Astrocyte (in vitro differentiated cells and primary cell): Measurements from ENCODE around the gene FOS. TPM values are rescaled to one million over a fixed set of nuclear protein-coding genes. Genes with fewer than 3 reads are reported as not detected.
A peak's percentile ranks its signal among the peaks of the same experiment; 100 is the strongest.

Experiments used
- DNase-seq: peaks from one replicate; pipeline ENCODE4 v3.0.0-alpha.2; 2010; ENCODE audit warnings: low read depth
- FAIRE-seq: peaks from 2 replicates; lab custom pipeline; 2011; peaks lifted over from hg19 to GRCh38; lab: Jason Lieb, UNC
- H2AFZ ChIP-seq: 2 replicates; pipeline ENCODE4 v1.6.0; 2012; ENCODE audit warnings: low read depth, low read length, inconsistent platforms
- H3K27ac ChIP-seq: 2 replicates; pipeline ENCODE4 v1.5.1; 2011; ENCODE audit warnings: low read depth, low read length, inconsistent platforms
- H3K27me3 ChIP-seq: 2 replicates; pipeline ENCODE4 v1.6.0; 2011; ENCODE audit warnings: low read length, inconsistent platforms; ENCODE audit not compliant: insufficient read depth
- H3K36me3 ChIP-seq: 2 replicates; pipeline ENCODE4 v1.5.1; 2011; ENCODE audit warnings: low read length, inconsistent platforms; ENCODE audit not compliant: insufficient read depth
- H3K4me1 ChIP-seq: 2 replicates; pipeline ENCODE4 v1.5.1; 2011; ENCODE audit warnings: low read length, inconsistent platforms; ENCODE audit not compliant: insufficient read depth
- H3K4me2 ChIP-seq: 2 replicates; pipeline ENCODE4 v1.6.0; 2012; ENCODE audit warnings: low read length, inconsistent platforms
- H3K4me3 ChIP-seq: 2 replicates; pipeline ENCODE4 v1.5.1; 2011; ENCODE audit warnings: low read depth, mild to moderate bottlenecking, low read length, inconsistent platforms; ENCODE audit not compliant: insufficient read depth
- H3K79me2 ChIP-seq: 2 replicates; pipeline ENCODE4 v1.6.0; 2012; ENCODE audit warnings: mild to moderate bottlenecking, low read length, inconsistent platforms; ENCODE audit not compliant: insufficient read depth
- H3K9ac ChIP-seq: 2 replicates; pipeline ENCODE4 v1.6.0; 2012; ENCODE audit warnings: mild to moderate bottlenecking, low read length, inconsistent platforms
- H3K9me3 ChIP-seq: 2 replicates; pipeline ENCODE4 v1.5.1; 2012; ENCODE audit warnings: low read depth, mild to moderate bottlenecking, low read length, inconsistent platforms; ENCODE audit not compliant: insufficient read depth
- H4K20me1 ChIP-seq: 2 replicates; pipeline ENCODE4 v1.6.0; 2012; ENCODE audit warnings: low read length, inconsistent platforms; ENCODE audit not compliant: insufficient read depth
- H3K27ac Mint-ChIP-seq: one replicate; pipeline ENCODE4 v1.8.0; 2021; ENCODE audit warnings: mild to moderate bottlenecking, mixed read lengths; ENCODE audit not compliant: unreplicated experiment
- H3K27me3 Mint-ChIP-seq: one replicate; pipeline ENCODE4 v1.8.0; 2021; ENCODE audit warnings: low read depth, mixed read lengths; ENCODE audit not compliant: unreplicated experiment
- H3K36me3 Mint-ChIP-seq: one replicate; pipeline ENCODE4 v1.8.0; 2021; ENCODE audit warnings: low read depth, mixed read lengths; ENCODE audit not compliant: unreplicated experiment
- H3K4me1 Mint-ChIP-seq: one replicate; pipeline ENCODE4 v1.8.0; 2021; ENCODE audit warnings: low read depth, mixed read lengths; ENCODE audit not compliant: unreplicated experiment
- H3K4me3 Mint-ChIP-seq: one replicate; pipeline ENCODE4 v1.8.0; 2021; ENCODE audit warnings: mild to moderate bottlenecking, moderate library complexity, mixed read lengths; ENCODE audit not compliant: unreplicated experiment
- H3K9me3 Mint-ChIP-seq: one replicate; pipeline ENCODE4 v1.8.0; 2021; ENCODE audit warnings: mild to moderate bottlenecking, mixed read lengths; ENCODE audit not compliant: unreplicated experiment
- EZH2 ChIP-seq: IDR thresholded peaks from 2 replicates; pipeline ENCODE4 v1.6.1; 2012; ENCODE audit warnings: mild to moderate bottlenecking, low read length, inconsistent platforms; ENCODE audit not compliant: insufficient read depth
- total RNA-seq: library from RNA; stranded (reverse); gene quantifications from 2 replicates; pipeline ENCODE4 v1.2.1, GENCODE V29; 2021
- TF ChIP-seq, protein P1 (sequence below): IDR thresholded peaks from 2 replicates; pipeline ENCODE4 v1.5.1; 2011; ENCODE audit warnings: low read depth, mild to moderate bottlenecking, inconsistent platforms, low read length, moderate library complexity; ENCODE audit not compliant: insufficient read depth

The FOS gene
- total RNA-seq, 1 donor from 2014 or later, result 57.7 TPM

DNA sequence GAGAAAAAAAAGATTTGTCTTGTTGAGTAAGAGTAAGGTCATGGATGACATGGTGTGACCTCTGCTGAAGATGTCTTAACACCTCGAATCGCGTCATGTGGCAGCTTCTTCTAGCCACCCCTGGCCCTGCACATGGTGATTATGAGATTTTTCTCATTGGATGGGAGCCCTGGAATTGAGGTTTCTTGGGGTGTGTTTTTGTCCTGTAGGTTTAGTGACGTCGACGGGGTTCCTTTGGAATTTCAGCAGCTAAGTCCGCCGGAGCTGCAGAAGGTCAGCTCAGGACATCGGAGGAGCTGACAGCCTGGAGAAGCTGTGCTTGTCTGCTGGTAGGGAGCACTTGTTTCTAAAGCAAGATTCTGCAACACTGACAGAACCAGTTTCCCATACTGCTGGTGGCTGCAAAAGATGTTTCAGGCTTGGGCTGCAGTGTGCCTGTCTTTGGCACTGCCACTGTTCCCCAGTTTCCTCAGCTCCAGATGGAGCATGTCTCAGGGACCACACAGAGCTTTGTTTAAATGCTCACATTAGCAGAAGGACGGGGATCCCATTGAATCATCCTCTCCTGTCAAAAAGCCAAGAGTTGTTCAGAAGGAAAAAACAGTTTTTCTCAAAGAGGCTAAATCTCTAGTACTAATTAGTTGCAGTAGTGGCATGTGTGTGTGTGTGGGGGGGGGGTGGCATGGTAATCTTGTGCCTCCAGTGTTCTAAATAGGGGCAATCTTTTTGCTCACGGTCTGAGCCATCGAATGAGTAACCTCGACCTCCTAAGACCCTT lies 5.2 kb upstream of the FOS start:
- Mint-ChIP-seq H3K27ac (no peak overlapping the region), H3K4me1 (peaks cover 8% of the 10 kb centered on the region), H3K4me3 (peak overlapping the region; percentile 12), H3K27me3 (no peaks in the 10 kb centered on the region), H3K9me3 (no peaks in the 10 kb centered on the region), H3K36me3 (no peaks in the 10 kb centered on the region)
- Histone ChIP-seq H3K4me3 (no peak overlapping the region), H2AFZ (no peak overlapping the region), H3K36me3 (no peaks in the 10 kb centered on the region), H4K20me1 (no peaks in the 10 kb centered on the region), H3K4me1 (peaks cover 21% of the 10 kb centered on the region), H3K4me2 (peak overlapping the region; percentile 39), H3K9ac (peak overlapping the region; percentile 17), H3K79me2 (no peaks in the 10 kb centered on the region), H3K27ac (no peak overlapping the region), H3K9me3 (no peaks in the 10 kb centered on the region), H3K27me3 (no peaks in the 10 kb centered on the region)
- FAIRE-seq (no peak), DNase-seq (peak; percentile 80)
- TF ChIP-seq EZH2, result no peak
- TF ChIP-seq, protein P1, sequence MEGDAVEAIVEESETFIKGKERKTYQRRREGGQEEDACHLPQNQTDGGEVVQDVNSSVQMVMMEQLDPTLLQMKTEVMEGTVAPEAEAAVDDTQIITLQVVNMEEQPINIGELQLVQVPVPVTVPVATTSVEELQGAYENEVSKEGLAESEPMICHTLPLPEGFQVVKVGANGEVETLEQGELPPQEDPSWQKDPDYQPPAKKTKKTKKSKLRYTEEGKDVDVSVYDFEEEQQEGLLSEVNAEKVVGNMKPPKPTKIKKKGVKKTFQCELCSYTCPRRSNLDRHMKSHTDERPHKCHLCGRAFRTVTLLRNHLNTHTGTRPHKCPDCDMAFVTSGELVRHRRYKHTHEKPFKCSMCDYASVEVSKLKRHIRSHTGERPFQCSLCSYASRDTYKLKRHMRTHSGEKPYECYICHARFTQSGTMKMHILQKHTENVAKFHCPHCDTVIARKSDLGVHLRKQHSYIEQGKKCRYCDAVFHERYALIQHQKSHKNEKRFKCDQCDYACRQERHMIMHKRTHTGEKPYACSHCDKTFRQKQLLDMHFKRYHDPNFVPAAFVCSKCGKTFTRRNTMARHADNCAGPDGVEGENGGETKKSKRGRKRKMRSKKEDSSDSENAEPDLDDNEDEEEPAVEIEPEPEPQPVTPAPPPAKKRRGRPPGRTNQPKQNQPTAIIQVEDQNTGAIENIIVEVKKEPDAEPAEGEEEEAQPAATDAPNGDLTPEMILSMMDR, result no peak

DNA sequence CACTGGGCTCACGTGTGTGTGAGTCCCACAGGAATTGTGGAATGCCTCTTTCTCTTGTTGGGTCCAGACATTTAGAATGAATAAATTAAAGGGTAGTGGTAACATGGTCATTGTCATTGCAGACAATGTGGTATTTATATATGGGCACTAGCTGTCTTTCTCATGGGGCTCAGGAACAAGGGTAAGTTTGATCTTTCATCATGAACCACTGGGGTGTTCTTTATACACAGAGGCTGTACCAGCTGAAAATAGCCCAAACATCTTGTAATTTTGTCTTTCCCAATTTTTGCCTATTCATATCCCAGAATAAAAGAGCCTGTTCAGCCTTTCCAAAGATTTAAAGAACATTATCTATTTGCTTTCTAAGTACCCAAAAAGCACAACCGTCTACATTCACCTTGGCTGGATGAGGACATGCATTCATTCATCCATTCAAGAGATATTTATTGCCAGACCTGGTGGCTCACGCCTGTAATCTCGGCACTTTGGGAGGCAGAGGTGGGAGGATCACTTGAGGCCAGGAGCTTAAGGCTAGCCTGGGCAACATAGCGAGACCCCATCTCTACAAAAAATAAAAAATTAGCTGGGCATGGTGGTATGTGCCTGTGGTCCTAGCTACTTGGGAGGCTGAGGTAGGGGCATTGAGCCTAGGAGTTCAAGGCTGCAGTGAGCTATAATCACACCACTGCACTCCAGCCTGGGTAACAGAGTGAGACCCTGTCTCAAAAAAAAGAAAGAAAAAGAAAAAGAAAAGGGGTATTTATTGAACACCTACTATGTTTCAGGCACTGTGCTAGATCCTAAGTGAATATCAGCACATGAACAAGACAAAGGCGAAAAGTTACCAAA lies 4.4 kb upstream of the FOS start:
- Histone ChIP-seq H3K27me3 (no peaks in the 10 kb centered on the region), H3K4me1 (peaks cover 21% of the 10 kb centered on the region), H3K79me2 (peaks cover 3% of the 10 kb centered on the region), H3K4me3 (no peak overlapping the region), H2AFZ (no peak overlapping the region), H3K9me3 (no peaks in the 10 kb centered on the region), H4K20me1 (peaks cover 5% of the 10 kb centered on the region), H3K36me3 (no peaks in the 10 kb centered on the region), H3K4me2 (peak overlapping the region; percentile 39), H3K27ac (no peak overlapping the region), H3K9ac (peak overlapping the region; percentile 17)
- H3K4me1 Mint-ChIP-seq, result peaks cover 8% of the 10 kb centered on the region
- H3K36me3 Mint-ChIP-seq, result no peaks in the 10 kb centered on the region
- FAIRE-seq, result no peak
- no peak overlapping the region for H3K27ac Mint-ChIP-seq
- no peak overlapping the region for H3K4me3 Mint-ChIP-seq
- no peaks in the 10 kb centered on the region for H3K9me3 Mint-ChIP-seq
- TF ChIP-seq, protein P1, result no peak
- no peak for TF ChIP-seq EZH2
- no peak for DNase-seq
- no peaks in the 10 kb centered on the region for H3K27me3 Mint-ChIP-seq
